ENCODE measurements around the gene TBXAS1.

Gene TBXAS1

DNA sequence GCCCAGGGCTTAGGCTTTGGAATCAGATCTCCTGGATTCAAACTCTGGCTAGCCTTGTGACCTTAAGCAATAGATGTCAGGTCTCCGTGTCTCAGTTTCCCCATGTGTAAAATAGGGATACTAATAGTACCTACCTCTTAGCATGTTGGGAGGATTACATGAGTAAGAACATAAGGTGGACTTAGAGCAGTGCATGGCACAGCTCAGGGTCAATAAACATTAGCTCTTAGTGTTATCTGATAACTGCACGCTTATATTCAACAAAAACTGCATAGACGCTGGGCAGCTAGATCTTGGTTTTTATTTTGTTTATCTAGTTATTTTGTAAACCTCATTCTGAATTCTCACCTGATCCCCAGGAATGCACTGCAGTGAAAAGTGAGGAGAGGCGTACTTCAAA, 17.2 kb downstream of the TBXAS1 start:
- Histone ChIP-seq H3K79me2 (ENCODE audit: control insufficient read depth, low read length) (no peaks in the 10 kb centered on the region), H3K27ac (ENCODE audit: low read depth, low read length) (no peak overlapping the region), H3K9me3 (ENCODE audit: control insufficient read depth, insufficient read depth, low read length) (no peaks in the 10 kb centered on the region), H3K4me3 (ENCODE audit: low read length) (no peak overlapping the region), H3K36me3 (ENCODE audit: control insufficient read depth, low read length) (no peaks in the 10 kb centered on the region), H3F3A (ENCODE audit: control insufficient read depth, insufficient read depth) (no peaks in the 10 kb centered on the region), H3K9me2 (replicated peaks; ENCODE audit: control insufficient read depth, low read length) (no peaks in the 10 kb centered on the region), H3K4me1 (ENCODE audit: control insufficient read depth, low read length) (no peaks in the 10 kb centered on the region), H3K4me2 (ENCODE audit: low read length) (no peak overlapping the region), H4K20me1 (ENCODE audit: control insufficient read depth, insufficient read depth, low read depth, low read length) (no peaks in the 10 kb centered on the region), H3K27me3 (ENCODE audit: control insufficient read depth, low read length) (0 out of 2 replicates have a peak, but pooled peaks cover 3% of the 10 kb centered on the region)
- TF ChIP-seq EZH2phosphoT487 (IDR thresholded peaks at IDR 0.05; ENCODE audit: borderline replicate concordance, low read length): no peak
- no peak for TF ChIP-seq CTCF (IDR thresholded peaks at IDR 0.05; ENCODE audit: low read depth, low read length, poor library complexity, severe bottlenecking)

DNA sequence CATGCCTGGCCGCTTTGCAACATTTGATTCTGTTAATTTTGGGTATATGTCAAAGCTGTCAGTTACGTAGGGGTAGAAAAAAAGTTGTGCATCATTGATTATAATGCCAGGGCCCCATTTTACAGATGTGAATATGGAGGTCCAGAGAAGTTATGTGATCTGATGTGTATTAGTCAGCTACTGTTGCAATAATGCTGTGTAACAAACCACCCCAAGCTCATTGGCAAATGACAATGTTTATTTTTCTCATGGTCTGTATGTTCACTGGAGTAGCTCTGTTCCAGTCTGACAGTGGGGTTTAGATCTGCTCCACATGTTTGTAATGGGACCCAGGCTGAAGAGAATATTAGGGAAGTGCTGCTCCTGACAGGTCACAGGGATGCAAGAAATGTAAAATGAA, 19.2 kb downstream of the TBXAS1 start:
- Histone ChIP-seq H3K4me2 (ENCODE audit: low read length) (no peak overlapping the region), H3K79me2 (ENCODE audit: control insufficient read depth, low read length) (no peaks in the 10 kb centered on the region), H3K27ac (ENCODE audit: low read depth, low read length) (no peak overlapping the region), H3K4me1 (ENCODE audit: control insufficient read depth, low read length) (no peaks in the 10 kb centered on the region), H3K4me3 (ENCODE audit: low read length) (no peak overlapping the region), H3F3A (ENCODE audit: control insufficient read depth, insufficient read depth) (no peaks in the 10 kb centered on the region), H3K9me2 (replicated peaks; ENCODE audit: control insufficient read depth, low read length) (no peaks in the 10 kb centered on the region), H3K36me3 (ENCODE audit: control insufficient read depth, low read length) (no peaks in the 10 kb centered on the region), H4K20me1 (ENCODE audit: control insufficient read depth, insufficient read depth, low read depth, low read length) (no peaks in the 10 kb centered on the region), H3K9me3 (ENCODE audit: control insufficient read depth, insufficient read depth, low read length) (no peaks in the 10 kb centered on the region), H3K27me3 (ENCODE audit: control insufficient read depth, low read length) (0 out of 2 replicates have a peak, but pooled peaks cover 3% of the 10 kb centered on the region)
- no peak for TF ChIP-seq CTCF (IDR thresholded peaks at IDR 0.05; ENCODE audit: low read depth, low read length, poor library complexity, severe bottlenecking)
- TF ChIP-seq EZH2phosphoT487 (IDR thresholded peaks at IDR 0.05; ENCODE audit: borderline replicate concordance, low read length): no peak

DNA sequence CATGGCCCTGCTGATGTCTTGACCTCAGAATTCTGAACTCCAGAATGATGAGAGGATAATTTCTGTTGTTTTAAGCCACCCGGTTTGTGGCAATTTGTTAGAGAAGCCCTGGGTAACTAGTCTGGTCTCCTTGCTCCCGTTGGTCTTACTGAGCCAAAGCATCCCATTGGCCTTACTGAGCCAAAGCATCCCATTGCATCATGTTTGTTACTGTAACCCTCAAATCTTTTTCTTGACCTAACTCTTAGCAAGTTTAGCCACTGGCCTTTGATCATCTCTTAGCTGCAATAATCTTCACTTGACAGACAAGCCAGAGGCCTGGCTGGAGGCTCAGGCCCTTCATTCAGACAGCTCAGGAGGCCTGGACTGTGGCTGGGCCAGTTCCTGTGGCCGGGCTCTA, 21.8 kb downstream of the TBXAS1 start:
- H3K4me1 ChIP-seq (ENCODE audit: control insufficient read depth, low read length): peaks cover 5% of the 10 kb centered on the region; the same call in 1 of the 2 replicates
- H3F3A ChIP-seq (ENCODE audit: control insufficient read depth, insufficient read depth): no peaks in the 10 kb centered on the region
- no peaks in the 10 kb centered on the region for H3K9me2 ChIP-seq (replicated peaks; ENCODE audit: control insufficient read depth, low read length)
- no peaks in the 10 kb centered on the region for H3K36me3 ChIP-seq (ENCODE audit: control insufficient read depth, low read length)
- no peaks in the 10 kb centered on the region for H3K79me2 ChIP-seq (ENCODE audit: control insufficient read depth, low read length)
- no peak for TF ChIP-seq EZH2phosphoT487 (IDR thresholded peaks at IDR 0.05; ENCODE audit: borderline replicate concordance, low read length)
- H3K4me2 ChIP-seq (ENCODE audit: low read length): no peak overlapping the region
- no peak overlapping the region for H3K27ac ChIP-seq (ENCODE audit: low read depth, low read length)
- no peaks in the 10 kb centered on the region for H4K20me1 ChIP-seq (ENCODE audit: control insufficient read depth, insufficient read depth, low read depth, low read length)
- H3K27me3 ChIP-seq (ENCODE audit: control insufficient read depth, low read length): no peaks in the 10 kb centered on the region
- no peaks in the 10 kb centered on the region for H3K9me3 ChIP-seq (ENCODE audit: control insufficient read depth, insufficient read depth, low read length)
- no peak overlapping the region for H3K4me3 ChIP-seq (ENCODE audit: low read length)

- H3K27ac ChIP-seq (ENCODE audit: low read depth, low read length): no peak overlapping the region
- TF ChIP-seq EZH2phosphoT487 (IDR thresholded peaks at IDR 0.05; ENCODE audit: borderline replicate concordance, low read length) (no peak), CTCF (IDR thresholded peaks at IDR 0.05; ENCODE audit: low read depth, low read length, poor library complexity, severe bottlenecking) (no peak)
- no peak overlapping the region for H3K4me2 ChIP-seq (ENCODE audit: low read length)
Observed at GRCh38 chr7:139851770-139852481, 22.9 kb downstream of the TBXAS1 start.

More at GRCh38 chr7:139851770-139852481, 22.9 kb downstream of the TBXAS1 start:
- no peaks in the 10 kb centered on the region for H3K79me2 ChIP-seq (ENCODE audit: control insufficient read depth, low read length)
- no peaks in the 10 kb centered on the region for H3K36me3 ChIP-seq (ENCODE audit: control insufficient read depth, low read length)
- no peak overlapping the region for H3K4me3 ChIP-seq (ENCODE audit: low read length)
- no peaks in the 10 kb centered on the region for H3K27me3 ChIP-seq (ENCODE audit: control insufficient read depth, low read length)
- no peaks in the 10 kb centered on the region for H3F3A ChIP-seq (ENCODE audit: control insufficient read depth, insufficient read depth)
- peaks cover 5% of the 10 kb centered on the region; the same call in 1 of the 2 replicates for H3K4me1 ChIP-seq (ENCODE audit: control insufficient read depth, low read length)
- no peaks in the 10 kb centered on the region for H3K9me2 ChIP-seq (replicated peaks; ENCODE audit: control insufficient read depth, low read length)
- H4K20me1 ChIP-seq (ENCODE audit: control insufficient read depth, insufficient read depth, low read depth, low read length): no peaks in the 10 kb centered on the region
- no peaks in the 10 kb centered on the region for H3K9me3 ChIP-seq (ENCODE audit: control insufficient read depth, insufficient read depth, low read length)

All from DOHH2 (cell line).